Measurements from ENCODE around the gene MAP3K21. TPM values are rescaled to one million over a fixed set of nuclear protein-coding genes. Genes with fewer than 3 reads are reported as not detected.

Gene MAP3K21
- polyA plus RNA-seq, 1 donor (not counting 4 experiments of a cell fraction or from before 2014, with no cell fraction given), result 6.4 TPM

DNA sequence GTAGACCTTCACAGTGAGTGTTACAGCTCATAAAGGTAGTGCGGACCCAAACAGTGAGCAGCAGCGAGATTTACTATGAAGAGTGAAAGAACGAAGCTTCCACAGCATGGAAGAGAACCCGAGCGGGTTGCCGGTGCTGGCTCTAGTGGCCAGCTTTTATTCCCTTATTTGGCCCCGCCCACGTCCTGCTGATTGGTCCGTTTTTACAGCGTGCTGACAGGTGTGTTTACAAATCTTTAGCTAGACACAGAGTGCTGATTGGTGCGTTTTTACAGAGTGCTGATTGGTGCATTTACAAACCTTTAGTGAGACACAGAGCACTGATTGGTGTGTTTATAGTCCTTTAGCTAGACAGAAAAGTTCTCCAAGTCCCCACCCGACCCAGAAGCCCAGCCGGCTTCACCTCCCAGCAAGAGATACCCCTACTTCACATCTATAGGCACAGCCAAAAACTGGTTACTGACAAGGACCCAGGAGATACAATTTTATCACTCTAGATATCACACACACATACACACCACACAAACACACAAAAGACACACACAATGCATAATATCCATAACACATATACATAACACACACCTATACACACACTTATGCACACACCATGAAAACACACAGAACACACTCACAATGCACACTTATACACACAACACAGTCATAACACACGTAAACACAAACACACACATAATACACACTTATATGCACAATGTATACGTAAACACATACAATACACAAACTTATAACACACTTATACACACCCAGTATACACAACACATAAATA, 68.5 kb downstream of the MAP3K21 start:
- Histone ChIP-seq H3K4me3 (ENCODE audit: control insufficient read depth in 2 of 3, extremely low read depth in 1 of 3, insufficient read depth in 2 of 3, low read depth in 1 of 3, low read length in 3 of 3) (no peak overlapping the region), H3K27ac (ENCODE audit: control insufficient read depth, insufficient read depth, low read length) (no peak overlapping the region), H3K4me2 (ENCODE audit: control insufficient read depth, extremely low read depth, insufficient read depth, low read depth, low read length) (no peak overlapping the region), H3K4me1 (ENCODE audit: control insufficient read depth, extremely low read depth, insufficient read depth, low read length) (no peaks in the 10 kb centered on the region), H3K36me3 (ENCODE audit: control insufficient read depth in 2 of 2, extremely low read depth in 1 of 2, insufficient read depth in 2 of 2, low read length in 2 of 2) (no peaks in the 10 kb centered on the region), H3K9ac (ENCODE audit: control insufficient read depth, extremely low read depth, insufficient read depth, low read length) (no peak overlapping the region), H2AFZ (ENCODE audit: control insufficient read depth, low read length) (no peak overlapping the region), H4K20me1 (ENCODE audit: control insufficient read depth, extremely low read depth, insufficient read depth, low read length) (no peaks in the 10 kb centered on the region), H3K79me2 (ENCODE audit: control insufficient read depth, insufficient read depth, low read length) (no peaks in the 10 kb centered on the region), H3K9me1 (ENCODE audit: control insufficient read depth, extremely low read depth, insufficient read depth, low read length) (no peaks in the 10 kb centered on the region), H3K27me3 (ENCODE audit: control insufficient read depth, extremely low read depth, insufficient read depth, low read length) (no peaks in the 10 kb centered on the region), H3K9me3 (ENCODE audit: control insufficient read depth, low read depth, low read length) (no peaks in the 10 kb centered on the region)
- TF ChIP-seq EZH2 (IDR thresholded peaks at IDR 0.05; ENCODE audit: low read length), result no peak
- TF ChIP-seq, protein P1, sequence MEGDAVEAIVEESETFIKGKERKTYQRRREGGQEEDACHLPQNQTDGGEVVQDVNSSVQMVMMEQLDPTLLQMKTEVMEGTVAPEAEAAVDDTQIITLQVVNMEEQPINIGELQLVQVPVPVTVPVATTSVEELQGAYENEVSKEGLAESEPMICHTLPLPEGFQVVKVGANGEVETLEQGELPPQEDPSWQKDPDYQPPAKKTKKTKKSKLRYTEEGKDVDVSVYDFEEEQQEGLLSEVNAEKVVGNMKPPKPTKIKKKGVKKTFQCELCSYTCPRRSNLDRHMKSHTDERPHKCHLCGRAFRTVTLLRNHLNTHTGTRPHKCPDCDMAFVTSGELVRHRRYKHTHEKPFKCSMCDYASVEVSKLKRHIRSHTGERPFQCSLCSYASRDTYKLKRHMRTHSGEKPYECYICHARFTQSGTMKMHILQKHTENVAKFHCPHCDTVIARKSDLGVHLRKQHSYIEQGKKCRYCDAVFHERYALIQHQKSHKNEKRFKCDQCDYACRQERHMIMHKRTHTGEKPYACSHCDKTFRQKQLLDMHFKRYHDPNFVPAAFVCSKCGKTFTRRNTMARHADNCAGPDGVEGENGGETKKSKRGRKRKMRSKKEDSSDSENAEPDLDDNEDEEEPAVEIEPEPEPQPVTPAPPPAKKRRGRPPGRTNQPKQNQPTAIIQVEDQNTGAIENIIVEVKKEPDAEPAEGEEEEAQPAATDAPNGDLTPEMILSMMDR (optimal IDR thresholded peaks at IDR 0.05 in 1 of 3, IDR thresholded peaks at IDR 0.05 in 1 of 3, conservative IDR thresholded peaks at IDR 0.05 in 1 of 3; ENCODE audit: extremely low read depth in 1 of 3, insufficient read depth in 2 of 3, low read length in 3 of 3), result no peak
- DNase-seq (ENCODE audit: low read depth, low spot score), result no peak
- FAIRE-seq, result no peak
- dilution Hi-C loops (cut with MboI; ENCODE audit: extremely low pct_ligation_motif_present, low sequenced_read_pairs), result no loop called here

DNA sequence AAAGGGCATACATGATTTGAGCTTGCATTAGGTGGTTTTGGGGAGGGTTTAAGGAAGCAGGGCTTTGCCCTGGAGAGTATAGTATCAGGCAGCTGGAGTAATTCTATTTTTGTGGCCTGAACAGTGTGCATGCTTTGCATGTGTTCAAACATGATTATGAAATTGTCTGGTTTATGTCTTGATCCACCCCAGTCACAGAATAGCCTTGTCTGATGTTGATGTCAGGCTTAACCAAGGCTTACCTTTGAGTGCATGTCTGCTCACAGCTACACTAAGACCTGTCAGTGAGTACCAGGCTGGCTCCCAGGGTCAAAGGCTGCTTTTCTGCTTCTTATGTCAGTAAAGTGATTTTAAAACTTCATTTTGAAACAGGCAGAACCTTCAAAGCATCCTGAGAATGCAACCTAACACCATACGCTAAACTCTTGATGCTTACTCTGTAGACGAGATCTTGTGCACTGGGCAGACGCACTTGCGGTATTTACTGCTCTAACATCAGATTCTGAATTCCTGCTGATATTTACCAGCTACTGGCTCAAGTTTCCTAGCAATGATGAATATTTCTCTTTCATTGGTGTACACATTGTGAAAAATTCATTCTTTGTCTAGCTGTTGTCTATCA, 78.9 kb downstream of the MAP3K21 start:
- dilution Hi-C loops (cut with MboI; ENCODE audit: extremely low pct_ligation_motif_present, low sequenced_read_pairs), result no loop called here
- Histone ChIP-seq H3K9me3 (ENCODE audit: control insufficient read depth, low read depth, low read length) (no peaks in the 10 kb centered on the region), H3K4me3 (ENCODE audit: control insufficient read depth in 2 of 3, extremely low read depth in 1 of 3, insufficient read depth in 2 of 3, low read depth in 1 of 3, low read length in 3 of 3) (no peak overlapping the region), H2AFZ (ENCODE audit: control insufficient read depth, low read length) (no peak overlapping the region), H3K79me2 (ENCODE audit: control insufficient read depth, insufficient read depth, low read length) (no peaks in the 10 kb centered on the region), H3K27ac (ENCODE audit: control insufficient read depth, insufficient read depth, low read length) (no peak overlapping the region), H3K4me1 (ENCODE audit: control insufficient read depth, extremely low read depth, insufficient read depth, low read length) (no peaks in the 10 kb centered on the region), H3K36me3 (ENCODE audit: control insufficient read depth in 2 of 2, extremely low read depth in 1 of 2, insufficient read depth in 2 of 2, low read length in 2 of 2) (no peaks in the 10 kb centered on the region), H3K27me3 (ENCODE audit: control insufficient read depth, extremely low read depth, insufficient read depth, low read length) (no peaks in the 10 kb centered on the region), H3K9me1 (ENCODE audit: control insufficient read depth, extremely low read depth, insufficient read depth, low read length) (no peaks in the 10 kb centered on the region), H3K9ac (ENCODE audit: control insufficient read depth, extremely low read depth, insufficient read depth, low read length) (no peak overlapping the region), H3K4me2 (ENCODE audit: control insufficient read depth, extremely low read depth, insufficient read depth, low read depth, low read length) (no peak overlapping the region), H4K20me1 (ENCODE audit: control insufficient read depth, extremely low read depth, insufficient read depth, low read length) (no peaks in the 10 kb centered on the region)
- FAIRE-seq (no peak), DNase-seq (ENCODE audit: low read depth, low spot score) (no peak)
- TF ChIP-seq, protein P1 (optimal IDR thresholded peaks at IDR 0.05 in 1 of 3, IDR thresholded peaks at IDR 0.05 in 1 of 3, conservative IDR thresholded peaks at IDR 0.05 in 1 of 3; ENCODE audit: extremely low read depth in 1 of 3, insufficient read depth in 2 of 3, low read length in 3 of 3), result no peak
- no peak for TF ChIP-seq EZH2 (IDR thresholded peaks at IDR 0.05; ENCODE audit: low read length)

Data from keratinocyte (primary cell).